Measurements from ENCODE around the gene PDE7B. TPM values are rescaled to one million over a fixed set of nuclear protein-coding genes. Genes with fewer than 3 reads are reported as not detected.

The PDE7B gene
- total RNA-seq, 2 experiments from 2014 or later, result not detected

- H3K36me3 ChIP-seq (ENCODE audit: insufficient read depth, low read length), result no peaks in the 10 kb centered on the region
- CTCF ChIA-PET (ENCODE audit: unreplicated experiment), result no interaction called here
Observed at GRCh38 chr6:136076496-136076895, 225.0 kb downstream of the PDE7B start.

GRCh38 chr6:136077834-136078576, 226.5 kb downstream of the PDE7B start:
- intact Hi-C loops (cut with micrococcal nuclease; ENCODE audit: unreplicated experiment), result no loop called here
- H4K20me1 ChIP-seq (ENCODE audit: insufficient read depth, low read length), result no peaks in the 10 kb centered on the region
- H3K27ac ChIP-seq (ENCODE audit: low read depth, low read length, poor library complexity, severe bottlenecking), result no peak overlapping the region
- ChIA-PET POLR2A (no interaction called here), CTCF (ENCODE audit: unreplicated experiment) (no interaction called here)
- H3K9me3 ChIP-seq (ENCODE audit: low read length), result no peaks in the 10 kb centered on the region
- H3K36me3 ChIP-seq (ENCODE audit: insufficient read depth, low read length), result no peaks in the 10 kb centered on the region
- H3K9me2 ChIP-seq (ENCODE audit: insufficient read depth, low read length), result no peaks in the 10 kb centered on the region
- no peaks in the 10 kb centered on the region for H3K4me1 ChIP-seq (ENCODE audit: insufficient read depth, low read length, poor library complexity, severe bottlenecking)
- no TSS peak for BruUV-seq (replicated peaks)
- no peak for TF ChIP-seq CTCF (conservative IDR thresholded peaks at IDR 0.05; ENCODE audit: low read length)
- no peak for TF ChIP-seq EZH2phosphoT487 (IDR thresholded peaks at IDR 0.05; ENCODE audit: borderline replicate concordance, low read depth, low read length)
- no peak overlapping the region for H3K4me3 ChIP-seq (ENCODE audit: low read depth, low read length, poor library complexity, severe bottlenecking)
- no peak overlapping the region for H3K4me2 ChIP-seq (ENCODE audit: low read length)
- no peak for DNase-seq (ENCODE audit: low spot score)
- no peaks in the 10 kb centered on the region for H3K79me2 ChIP-seq (ENCODE audit: insufficient read depth, low read depth, low read length)
- H2AFZ ChIP-seq (ENCODE audit: low read length), result no peak overlapping the region

More at GRCh38 chr6:136076496-136076895, 225.0 kb downstream of the PDE7B start:
- no peak overlapping the region for H3K4me3 ChIP-seq (ENCODE audit: low read depth, low read length, poor library complexity, severe bottlenecking)
- no peaks in the 10 kb centered on the region for H3K4me1 ChIP-seq (ENCODE audit: insufficient read depth, low read length, poor library complexity, severe bottlenecking)
- POLR2A ChIA-PET, result interaction anchor here (0.5 to 0.6 kb wide), 2 partner anchors 84 to 1224 kb away, joined by 3 read pairs; no protein-coding TSS in a partner anchor
- no TSS peak for BruUV-seq (replicated peaks)
- H4K20me1 ChIP-seq (ENCODE audit: insufficient read depth, low read length), result no peaks in the 10 kb centered on the region
- no peak for TF ChIP-seq EZH2phosphoT487 (IDR thresholded peaks at IDR 0.05; ENCODE audit: borderline replicate concordance, low read depth, low read length)
- no peak for TF ChIP-seq CTCF (conservative IDR thresholded peaks at IDR 0.05; ENCODE audit: low read length)
- H3K4me2 ChIP-seq (ENCODE audit: low read length), result no peak overlapping the region
- intact Hi-C loops (cut with micrococcal nuclease; ENCODE audit: unreplicated experiment), result no loop called here
- H2AFZ ChIP-seq (ENCODE audit: low read length), result no peak overlapping the region
- no peaks in the 10 kb centered on the region for H3K9me2 ChIP-seq (ENCODE audit: insufficient read depth, low read length)
- H3K79me2 ChIP-seq (ENCODE audit: insufficient read depth, low read depth, low read length), result no peaks in the 10 kb centered on the region
- DNase-seq (ENCODE audit: low spot score), result no peak
- no peaks in the 10 kb centered on the region for H3K9me3 ChIP-seq (ENCODE audit: low read length)
- no peak overlapping the region for H3K27ac ChIP-seq (ENCODE audit: low read depth, low read length, poor library complexity, severe bottlenecking)

Measured in OCI-LY7 (cell line).